Measurements from ENCODE around the gene NKD1. TPM values are rescaled to one million over a fixed set of nuclear protein-coding genes. Genes with fewer than 3 reads are reported as not detected.

NKD1 gene
- polyA plus RNA-seq, 10 donors = 2.2 to 11.1 (median 4.7) TPM

DNA sequence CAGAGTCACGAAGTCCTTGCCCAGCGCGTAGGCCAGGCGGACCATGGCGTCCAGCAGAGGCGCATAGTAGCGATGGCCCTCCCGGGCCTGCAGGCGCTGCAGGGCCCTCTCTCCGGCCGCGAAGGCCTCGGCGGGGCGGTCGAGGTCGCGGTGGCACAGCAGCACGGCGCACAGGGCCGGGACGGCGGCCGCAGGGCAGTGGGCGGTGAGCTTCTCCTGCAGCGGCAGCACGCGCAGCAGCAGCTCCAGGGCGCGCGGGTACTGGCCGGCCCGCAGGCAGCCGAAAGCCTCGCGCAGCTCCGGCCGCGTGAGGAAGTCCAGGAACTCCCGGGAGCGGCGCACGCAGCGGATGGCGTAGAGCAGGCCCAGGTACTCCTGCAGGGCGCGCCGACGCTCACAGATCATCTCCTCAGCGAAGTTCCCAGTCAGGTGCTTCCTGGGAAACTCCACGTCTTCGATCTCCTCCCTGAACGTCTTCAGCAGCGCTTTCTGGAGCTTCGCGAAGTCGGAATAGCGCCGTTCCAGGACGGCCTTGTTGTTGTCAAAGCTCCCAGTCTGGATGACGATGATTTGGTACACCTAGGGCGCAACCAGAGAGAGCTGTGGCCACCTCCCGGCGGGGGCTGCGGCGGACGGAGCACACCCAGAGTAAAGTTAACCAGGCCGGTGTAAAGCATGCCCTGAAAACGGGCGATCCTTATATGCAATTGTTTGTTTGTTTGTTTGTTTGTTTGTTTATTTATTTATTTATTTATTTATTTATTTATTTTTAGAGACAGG is 125.5 kb downstream of the NKD1 start:
- DNase-seq = no peak

DNA sequence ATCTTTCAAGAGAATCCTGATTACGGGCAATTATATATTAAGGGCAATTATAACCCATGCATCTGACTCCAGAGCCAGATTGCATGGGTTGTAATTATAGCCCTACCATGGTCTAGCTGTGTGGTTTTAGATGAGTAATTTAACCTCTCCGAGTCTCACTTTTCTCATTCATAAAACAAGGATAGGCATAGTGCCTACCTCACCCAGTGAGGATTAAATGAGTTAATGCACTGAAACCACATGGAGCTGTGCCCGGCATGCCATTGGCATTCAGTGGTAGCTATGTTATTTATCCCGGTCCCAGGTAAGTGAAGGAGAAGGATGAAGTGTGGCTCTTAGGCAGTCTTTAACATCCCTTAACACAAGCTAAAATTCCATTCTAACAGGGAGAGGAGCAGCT is 126.6 kb downstream of the NKD1 start:
- DNase-seq = no peak

DNA sequence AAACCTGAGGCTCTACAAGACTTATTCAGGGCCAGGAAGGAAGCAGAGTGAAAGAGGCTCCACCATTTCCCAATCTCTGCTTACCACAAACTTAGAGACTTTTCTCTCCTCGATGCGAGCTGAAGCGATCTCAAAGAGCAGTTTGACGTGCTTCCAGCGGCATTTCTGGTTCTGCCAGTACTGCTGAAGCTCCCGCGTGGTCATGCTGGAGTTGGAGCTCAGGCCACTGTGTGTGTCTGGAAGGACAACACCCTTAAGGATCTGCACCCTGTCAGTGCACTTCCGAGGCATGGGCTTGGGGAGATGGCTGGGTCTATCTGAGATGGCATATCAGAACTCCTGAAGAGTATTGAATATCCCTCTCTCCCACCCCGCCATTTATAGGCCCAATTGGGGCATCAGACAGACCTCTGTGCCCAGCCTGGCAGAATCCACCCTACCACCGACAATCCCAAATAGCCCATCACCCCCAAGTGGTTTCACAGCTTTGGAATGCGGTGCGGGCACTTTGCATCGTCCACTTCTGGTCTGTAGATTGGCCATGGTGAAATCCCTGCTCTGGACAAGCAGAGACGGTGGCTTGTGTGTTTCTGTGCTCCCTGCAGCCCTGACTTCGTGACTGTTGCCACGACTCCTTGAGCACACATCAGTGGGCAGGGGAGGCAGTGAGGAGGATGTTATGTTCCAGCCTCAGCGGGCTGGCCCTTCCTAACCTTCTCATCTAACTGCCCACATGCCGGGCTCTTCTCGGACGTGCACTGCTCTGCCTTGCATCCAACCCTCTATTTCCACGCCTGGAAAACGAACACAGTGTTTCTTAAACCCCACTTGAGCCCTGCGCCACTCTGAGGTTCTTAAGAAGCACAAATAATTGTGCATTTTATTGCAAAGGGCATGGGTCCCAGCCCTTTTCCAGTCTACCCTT is 127.8 kb downstream of the NKD1 start:
- no peak for DNase-seq

DNA sequence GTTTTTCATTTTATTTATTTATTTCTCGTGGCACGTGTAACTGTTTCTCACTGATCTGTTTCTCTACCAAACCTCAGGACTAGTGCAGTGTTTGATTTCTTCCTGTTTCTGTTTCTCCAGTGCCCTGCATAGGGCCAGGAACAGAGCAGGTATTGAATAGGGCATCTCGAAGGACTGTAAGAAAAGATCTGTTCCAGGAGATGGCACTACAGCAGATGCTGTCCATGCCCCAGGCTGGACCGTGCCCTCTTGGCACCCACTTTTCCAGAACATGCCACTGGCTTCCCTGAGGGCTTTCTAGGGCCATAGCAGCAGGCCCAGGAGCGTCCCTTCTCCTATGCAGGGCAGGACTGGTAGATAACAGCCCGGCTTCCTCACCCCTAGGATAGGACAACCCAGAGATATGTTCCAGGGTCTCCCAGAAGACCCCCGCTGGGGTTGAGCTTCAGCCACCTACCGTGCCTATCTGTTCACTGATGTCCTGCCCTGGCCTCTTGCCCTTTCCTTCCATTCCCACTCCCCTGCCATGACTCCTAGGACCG is 128.6 kb downstream of the NKD1 start:
- no peak for DNase-seq

DNA sequence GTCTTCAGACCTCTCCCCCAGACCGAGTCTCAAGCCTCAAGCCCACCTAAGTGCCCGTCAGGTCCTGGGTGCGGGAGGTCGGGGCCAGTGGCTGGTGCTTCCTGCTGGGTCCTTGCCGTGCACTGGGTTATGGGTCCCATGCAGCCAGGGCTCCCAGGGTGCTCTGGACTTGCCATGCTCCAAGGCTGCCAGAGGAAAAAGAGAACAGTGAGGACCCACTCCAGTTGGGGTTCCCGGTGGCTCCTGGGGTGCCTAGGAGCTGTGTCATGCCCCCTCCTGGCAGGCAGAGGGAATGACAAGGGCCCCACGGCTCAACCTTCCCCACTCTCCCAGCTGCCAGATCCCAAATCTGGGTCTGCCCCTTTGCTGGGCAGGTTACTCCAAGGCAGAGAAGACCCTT is 129.2 kb downstream of the NKD1 start:
- DNase-seq = no peak

DNA sequence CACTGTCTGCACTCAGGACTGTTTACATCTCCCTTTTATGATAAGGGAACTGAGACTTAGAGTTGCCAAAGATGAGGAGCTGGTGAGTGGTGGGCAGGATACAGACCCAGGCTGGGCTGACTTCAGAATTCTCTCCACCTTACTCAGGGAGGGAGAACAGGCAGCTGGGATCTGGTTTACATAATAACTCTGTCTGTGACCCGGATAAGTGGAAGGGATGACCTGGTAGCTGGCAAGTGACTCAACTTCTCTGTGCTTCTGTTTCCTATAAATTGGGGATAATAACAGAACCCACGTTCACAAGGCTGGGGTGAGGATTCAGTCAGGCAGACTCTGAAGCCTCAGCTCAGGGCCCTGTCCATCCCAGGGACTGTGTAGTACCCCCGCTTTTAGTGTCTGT is 130.3 kb downstream of the NKD1 start:
- no peak for DNase-seq

DNA sequence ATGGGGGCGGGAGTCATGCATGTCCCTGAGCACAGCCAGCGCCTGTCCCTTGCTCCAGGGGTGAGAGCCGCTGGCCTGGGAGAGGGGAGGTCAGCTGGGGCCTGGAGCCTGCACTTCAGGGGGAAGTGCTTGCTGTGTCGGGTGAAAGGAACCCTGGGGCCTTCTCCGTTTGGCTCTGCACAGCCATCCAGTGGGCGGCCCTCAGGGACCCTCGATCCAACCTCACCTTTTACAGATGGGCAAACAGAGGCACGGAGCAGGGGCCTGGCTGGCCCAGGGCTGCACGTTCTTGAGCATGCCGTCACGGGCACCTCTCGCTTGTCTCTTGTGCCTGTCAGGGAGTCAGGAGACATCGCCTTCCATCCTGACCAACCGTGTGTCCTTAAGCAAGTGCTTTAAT is 131.1 kb downstream of the NKD1 start:
- no peak for DNase-seq

DNA sequence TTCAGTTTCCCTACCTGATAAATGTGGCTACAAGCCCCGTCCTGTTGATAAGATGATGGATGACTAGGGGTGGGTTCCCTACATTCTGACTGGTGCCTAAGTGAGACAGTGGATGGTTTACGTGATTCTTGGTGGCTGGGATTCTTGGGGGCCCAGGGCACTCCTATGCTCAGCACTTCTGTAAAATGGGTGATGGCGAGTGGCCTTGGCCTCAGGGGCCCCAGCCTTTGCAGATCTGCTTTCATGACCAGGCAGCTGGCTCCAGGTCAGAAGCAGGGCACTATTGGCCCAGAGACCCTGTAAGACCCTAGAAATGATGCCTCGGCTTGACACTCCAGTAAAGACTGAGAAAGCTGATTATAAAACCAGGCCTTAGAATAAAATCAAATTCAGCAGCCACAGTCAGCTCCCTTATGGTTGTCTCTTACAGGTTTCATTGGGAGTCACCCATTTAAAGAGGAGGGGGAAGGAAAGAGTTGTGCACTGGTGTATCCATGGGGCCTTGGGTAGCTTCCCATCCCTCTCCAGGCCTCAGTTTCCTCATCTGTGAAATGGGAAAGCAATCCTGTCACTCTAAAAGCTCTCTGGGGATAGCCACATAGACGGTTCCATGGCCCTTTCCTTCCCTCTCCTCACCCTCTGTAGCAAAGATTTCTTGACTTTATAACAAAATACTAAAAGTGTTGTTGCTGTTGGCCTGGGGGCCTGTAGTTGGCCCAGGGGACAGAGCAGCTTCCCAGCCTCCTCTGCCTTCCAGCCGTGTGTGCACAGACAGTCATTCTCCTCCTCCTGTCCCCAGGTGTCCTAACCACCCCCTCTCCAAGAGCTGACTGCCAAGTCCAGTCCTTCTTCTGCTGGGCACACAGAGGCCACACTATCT is 131.7 kb downstream of the NKD1 start:
- DNase-seq = no peak

DNA sequence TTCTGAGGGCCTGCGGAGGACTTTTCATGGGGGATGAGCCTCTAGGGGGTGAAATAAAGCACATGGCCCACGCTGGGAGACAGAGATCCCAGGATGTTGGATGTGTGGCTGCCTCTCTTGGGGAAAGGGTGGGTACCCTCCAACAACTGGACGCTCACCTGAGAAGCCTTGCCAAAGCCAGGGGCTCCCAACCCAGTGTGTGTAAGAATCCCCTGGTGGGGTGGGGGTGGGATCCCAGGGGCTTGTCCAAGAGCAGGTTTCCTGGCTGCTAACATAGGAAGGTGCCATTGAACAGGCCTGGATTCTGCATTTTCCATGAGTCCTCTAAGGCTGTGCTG is 132.3 kb downstream of the NKD1 start:
- DNase-seq = no peak

DNA sequence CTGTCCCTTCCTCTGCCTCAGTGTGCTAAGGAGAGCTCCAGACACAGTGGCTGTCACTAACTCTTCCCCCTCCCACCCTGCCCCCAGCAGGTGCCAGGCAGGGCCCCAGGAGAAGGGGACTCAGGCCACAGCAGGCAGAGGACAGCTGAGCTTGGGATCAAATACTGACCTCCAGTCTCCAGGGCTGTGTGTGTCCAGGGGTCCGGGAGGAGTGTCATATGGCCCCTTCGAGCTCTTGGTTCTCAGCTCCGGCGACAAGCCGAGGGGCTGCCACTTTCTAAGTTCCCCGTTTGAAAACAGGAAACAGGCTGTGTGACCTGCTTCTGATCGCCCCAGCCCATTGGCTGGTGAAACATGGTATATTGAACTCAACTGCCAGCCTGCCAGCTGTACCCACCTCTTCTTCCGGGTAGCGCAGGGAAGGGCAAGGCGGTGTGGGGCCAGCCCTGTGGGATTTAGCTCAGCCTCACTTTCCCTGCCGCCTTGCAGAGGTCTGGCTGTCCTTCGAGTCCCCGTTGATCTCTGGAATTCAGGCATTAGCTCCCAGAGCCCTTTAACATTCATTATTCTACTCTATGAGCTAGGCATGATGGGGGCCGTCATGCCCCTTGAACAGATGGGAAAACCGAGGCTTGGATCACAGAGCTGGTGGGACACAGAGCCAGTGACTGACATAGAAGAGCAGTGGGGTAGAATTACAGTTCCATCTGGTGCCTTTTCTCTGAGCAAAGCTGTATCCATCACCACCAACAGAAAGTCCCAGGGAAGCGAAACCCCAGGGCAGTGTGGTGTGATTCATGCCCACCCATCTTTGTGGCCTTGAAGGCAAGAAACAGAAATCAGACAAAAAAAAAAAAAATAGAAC is 133.1 kb downstream of the NKD1 start, which contains the start of gene SNX20:
TSS of gene SNX20 (minus strand) at position 292 of the 865 bp plus-strand sequence. CDS start 3,786 bp downstream, outside the sequence.
- DNase-seq = peak in 2 of 3 donors; percentile 27 to 28

DNA sequence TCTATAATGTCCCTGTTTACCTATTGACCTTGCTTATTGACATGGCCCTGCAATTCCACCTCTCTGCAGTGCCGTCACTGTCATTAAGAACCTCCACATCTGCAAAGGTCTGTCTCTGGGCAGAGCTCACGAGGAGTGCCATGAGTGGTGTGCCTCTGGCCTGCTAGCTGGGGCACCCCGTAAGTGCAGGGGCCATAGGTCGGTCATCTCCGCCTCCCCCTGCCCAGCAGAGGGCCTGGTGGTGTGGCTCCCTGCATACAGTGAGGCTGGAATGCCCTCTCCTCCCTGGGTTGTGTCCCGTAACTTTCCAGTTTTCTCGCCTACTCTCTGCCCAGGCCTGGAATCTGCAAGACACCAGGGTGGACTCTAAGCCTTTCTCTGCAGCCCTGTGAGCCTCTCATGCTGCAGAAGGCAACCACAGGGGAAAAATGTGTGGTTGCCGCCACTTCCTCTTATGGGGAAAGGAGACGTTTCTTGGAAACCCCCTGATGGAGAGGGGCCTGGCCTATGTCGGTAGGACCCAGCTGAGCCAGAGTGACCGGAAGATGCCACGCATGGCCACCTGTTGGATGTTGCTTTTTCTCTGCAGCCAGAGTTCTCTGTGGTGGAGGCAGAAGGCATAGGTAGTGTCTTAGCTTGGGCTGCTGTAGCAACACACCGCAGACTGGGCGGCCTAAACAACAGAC is 135.6 kb downstream of the NKD1 start:
- peak in 1 of 3 donors; percentile 37 for DNase-seq

DNA sequence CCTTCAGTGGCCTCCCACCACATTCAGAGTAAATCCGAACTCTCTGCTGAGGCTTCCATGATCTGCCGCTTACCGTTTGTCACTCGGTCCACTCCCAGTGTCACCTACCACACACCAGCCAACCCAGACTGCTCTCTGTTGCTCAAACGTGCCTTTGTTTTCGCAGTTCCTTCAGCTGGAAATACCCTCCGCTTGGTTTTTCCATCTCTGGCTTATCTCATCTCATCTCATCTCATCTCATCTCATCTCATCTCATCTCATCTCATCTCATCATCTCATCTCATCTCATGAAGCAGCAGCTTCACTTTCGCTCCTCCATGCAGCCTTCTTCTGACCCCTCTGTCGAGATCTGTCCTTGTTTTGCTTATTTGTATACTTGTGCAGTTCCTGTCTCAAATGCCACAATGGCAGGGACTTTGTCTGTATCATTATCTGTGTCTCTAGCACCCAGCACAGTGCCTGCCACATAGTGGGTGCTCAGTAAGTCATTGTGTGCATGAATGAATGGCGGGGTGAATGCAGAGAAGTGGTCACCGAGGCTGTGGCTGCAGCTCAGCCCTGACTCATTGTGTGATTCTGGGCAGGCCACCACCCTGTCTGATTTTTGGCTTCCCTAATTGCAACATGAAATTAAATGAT is 136.7 kb downstream of the NKD1 start:
- no peak for DNase-seq

DNA sequence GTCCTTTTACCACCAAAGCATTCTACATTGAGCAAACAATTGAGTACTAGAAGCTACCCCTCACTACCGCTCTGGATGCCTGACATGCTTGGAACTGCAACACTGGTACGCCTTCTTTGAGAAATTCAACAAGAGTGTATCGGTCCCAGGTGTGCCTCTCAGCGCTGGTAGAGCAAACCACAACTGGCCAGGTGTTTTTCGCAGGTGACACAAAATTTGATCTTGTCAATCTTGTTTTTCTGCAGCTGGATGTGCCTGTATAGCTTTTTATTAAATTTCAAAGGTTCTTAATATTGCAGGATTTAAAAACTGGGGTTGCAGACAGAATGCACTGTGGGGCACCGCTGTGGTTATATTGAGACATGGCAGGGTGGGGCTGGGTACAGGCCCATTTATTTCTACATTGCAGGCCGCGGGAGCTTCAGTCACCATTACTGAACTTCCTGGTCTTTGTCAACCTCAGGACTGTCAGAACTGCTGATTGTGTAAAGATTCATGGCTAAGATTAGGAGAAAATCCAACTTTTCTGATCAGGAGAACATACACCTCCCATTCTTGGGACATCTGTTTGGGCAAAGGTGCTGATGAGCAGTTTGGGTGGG is 137.4 kb downstream of the NKD1 start:
- DNase-seq = no peak

DNA sequence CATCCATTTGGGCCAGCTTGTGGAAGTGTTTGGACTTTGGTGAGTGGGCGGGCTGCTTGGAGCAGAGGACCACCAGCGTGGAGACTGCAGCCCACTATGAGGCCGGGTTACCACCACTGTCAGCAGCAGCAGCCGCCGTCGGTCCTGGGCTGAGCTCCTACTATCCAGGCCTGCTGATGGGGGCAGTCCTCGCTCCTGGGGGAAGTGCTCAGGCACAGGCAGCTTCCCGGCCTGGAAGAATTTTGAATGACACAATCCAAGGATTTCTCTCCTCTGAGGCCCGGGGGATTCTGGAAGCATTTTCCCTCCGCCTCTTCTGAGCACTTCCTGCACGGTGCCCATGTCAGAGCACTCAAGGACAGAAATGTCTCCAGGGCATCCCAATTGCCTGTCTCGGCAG is 139.9 kb downstream of the NKD1 start:
- DNase-seq = peak in 1 of 3 donors; percentile 28

DNA sequence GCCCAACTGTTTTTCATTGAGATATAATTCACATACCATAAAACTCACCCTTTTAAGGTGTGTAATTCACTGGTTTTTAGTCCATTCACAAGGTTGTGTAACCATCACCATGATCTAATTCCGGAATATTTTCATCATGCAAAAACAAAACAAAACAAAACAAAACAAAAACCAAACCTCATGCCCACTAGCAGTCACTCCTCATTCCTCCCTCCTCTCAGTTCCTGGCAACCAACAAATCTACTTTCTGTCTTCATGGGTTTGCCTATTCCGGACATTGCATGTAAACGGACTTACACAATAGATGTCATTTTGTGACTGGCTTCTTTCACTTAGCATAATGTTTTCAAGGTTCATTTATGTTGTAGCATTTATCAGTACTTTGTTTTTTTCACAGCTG is 140.7 kb downstream of the NKD1 start:
- no peak for DNase-seq

DNA sequence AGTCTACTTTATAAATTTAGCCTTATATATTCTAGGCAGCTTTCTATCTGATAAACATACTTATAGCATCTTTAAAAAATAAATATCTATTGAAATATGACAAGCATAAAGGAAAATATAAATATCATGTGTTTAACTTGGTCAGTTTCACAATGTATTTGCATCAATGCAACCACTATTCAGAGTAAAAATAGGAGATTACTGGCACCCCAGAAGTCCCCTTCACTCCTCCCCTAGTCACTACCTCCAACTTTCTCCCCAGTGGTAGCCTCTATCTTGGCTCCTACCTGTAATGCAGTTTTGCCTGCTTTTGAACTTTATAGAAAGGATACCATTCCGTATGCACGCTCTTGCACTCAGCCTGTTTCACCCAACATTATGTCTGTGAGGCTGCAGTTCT is 142.0 kb downstream of the NKD1 start:
- no peak for DNase-seq

DNA sequence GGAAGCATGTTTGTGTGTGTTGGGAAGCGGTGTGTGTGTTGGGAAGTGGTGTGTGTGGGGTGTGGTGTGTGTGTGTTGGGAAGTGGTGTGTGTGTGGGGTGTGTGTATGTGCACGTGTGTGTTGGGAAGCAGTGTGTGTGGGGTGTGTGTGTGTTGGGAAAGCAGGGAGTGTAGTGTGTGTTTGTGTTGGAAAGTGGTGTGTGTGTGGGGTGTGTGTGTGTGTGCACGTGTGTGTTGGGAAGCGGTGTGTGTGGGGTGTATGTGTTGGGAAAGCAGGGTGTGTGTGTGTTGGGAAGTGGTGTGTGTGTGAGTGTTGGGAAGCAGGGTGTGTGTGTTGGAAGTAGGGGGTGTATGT is 144.4 kb downstream of the NKD1 start:
- no peak for DNase-seq

DNA sequence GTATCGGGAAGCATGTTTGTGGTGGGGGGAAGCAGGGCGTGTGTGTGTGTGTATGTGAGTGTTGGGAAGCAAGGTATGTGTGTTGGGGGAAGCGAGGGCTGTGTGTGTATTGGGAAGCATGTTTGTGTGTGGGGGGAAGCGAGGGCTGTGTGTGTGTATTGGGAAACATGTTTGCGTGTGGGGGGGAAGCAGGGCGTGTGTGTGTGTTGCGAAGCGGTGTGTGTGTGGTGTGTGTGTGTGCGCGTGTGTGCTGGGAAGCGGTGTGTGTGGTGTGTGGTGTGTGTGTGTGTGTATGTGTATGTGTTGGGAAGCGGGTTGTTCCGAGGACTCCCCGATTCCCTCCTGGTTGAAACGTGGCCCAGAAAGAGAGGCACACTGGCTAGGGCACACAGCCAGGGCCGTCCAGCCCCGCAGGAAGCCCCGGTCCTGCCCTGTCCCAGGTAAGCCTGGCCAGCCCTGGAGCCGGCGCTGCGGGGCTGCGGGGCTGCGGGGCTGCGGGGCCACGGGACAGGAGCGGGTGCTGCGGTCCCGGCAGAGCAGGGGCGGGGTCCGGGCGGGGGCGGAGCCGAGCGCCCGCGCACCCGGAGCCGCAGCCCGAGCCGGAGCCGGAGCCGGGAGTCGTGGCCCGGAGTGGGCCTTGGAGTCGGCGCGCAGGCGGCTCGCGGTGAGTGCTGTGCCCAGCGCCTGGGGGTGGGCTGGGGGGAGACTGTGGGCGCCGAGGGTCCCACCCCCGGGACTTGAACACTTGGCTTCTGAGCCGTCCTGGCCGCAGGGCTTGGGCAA is 145.0 kb downstream of the NKD1 start, which contains the start of gene NOD2:
TSS of gene NOD2 (plus strand) at position 608 of the 783 bp plus-strand sequence. CDS start 5,890 bp downstream, outside the sequence.
- DNase-seq = peak in 1 of 3 donors; percentile 49

All from muscle of back (tissue), 11 donors.